HL-60/S4 treated with retinoic acid at 250 ng/mL for 4 days and 3 days (cell line): ENCODE measurements around the gene TBC1D5.
"Not testable (repeated sequence)": the region's sequence is repeated elsewhere in the genome, so short reads cannot be mapped to it uniquely, and the experiment has no call there.

Experiments used
- in situ Hi-C: fragments of 300-500 bp; cut with MboI; formaldehyde crosslinking; loops from 2 replicates; pipeline ENCODE4 v1.7.0; 2022; ENCODE audit warnings: low sequenced_read_pairs

TBC1D5 gene

DNA sequence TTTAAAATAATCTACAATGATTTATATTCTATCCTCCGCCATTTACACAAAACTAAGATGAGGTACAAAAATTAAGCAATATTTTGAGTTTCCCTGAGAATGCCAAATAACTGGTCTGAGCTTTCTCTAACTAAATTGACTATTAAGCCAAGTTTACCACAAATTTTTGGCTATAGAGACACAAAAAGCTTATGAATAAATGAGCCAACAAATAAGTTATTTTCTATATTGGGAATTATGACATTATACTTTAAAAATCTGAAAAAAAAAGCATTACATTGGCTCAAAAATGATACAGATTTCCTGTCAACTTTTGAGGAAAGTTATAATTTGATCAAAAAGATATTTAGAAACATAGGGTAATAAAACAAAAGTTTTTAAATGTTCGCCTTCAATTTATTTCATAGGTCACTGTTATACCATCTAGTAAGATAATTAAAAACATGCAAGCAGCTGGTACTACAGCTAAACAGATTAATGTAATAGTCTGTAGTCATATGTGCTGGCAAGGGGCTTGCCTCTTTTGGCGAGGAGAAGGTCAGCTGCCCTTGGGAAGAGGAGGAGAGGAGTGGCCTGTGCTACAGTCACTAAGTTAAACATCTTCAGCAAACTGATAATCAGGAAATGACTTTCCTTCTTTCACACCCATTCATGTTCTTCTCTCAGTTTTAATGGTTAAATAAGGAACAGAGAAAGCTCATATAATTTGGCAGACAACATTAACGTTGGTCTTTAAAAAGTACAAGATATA lies 318.5 kb downstream of the TBC1D5 start:
- in situ Hi-C loops: loop anchor here (25.0 kb wide), 1 partner anchor 837 kb away; no protein-coding TSS in a partner anchor

DNA sequence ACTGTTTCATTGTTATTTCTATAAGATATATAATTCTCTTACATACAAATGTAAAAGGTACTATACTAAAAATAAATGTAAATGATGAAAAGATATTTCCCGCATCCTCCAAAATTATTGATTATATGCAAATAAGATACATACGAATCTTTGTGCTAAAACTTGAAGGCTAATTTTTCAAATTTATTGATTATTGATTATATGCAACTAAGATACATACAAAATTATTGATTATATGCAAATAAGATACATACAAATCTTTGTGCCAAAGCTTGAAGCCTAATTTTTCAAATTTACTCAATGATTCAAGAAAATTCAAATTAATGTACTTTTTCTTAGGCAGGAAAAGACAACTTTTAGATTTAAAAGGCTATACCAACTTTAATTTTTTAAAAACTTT lies 319.8 kb downstream of the TBC1D5 start:
- in situ Hi-C loops: loop anchor here (25.0 kb wide), 1 partner anchor 835 kb away; no protein-coding TSS in a partner anchor

DNA sequence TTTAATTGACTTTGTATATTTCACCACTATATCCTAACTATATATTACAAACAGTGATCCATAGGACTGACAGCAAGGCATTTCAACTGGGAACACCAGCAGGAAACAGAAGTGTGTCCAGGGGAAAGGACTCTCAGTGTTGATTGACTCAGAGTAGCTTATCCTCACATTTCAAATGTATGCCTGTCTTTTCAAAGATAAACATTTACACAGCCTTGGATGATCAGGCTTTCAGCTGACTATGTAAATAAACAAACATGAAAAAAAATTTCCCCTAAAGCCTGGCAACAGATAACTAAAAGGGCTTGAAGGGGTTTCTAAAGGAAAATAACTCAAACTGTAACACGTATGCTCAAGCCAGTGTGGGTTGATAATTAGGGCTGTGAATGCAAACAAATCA lies 321.8 kb downstream of the TBC1D5 start:
- in situ Hi-C loops: loop anchor here (25.0 kb wide), 1 partner anchor 833 kb away; no protein-coding TSS in a partner anchor

DNA sequence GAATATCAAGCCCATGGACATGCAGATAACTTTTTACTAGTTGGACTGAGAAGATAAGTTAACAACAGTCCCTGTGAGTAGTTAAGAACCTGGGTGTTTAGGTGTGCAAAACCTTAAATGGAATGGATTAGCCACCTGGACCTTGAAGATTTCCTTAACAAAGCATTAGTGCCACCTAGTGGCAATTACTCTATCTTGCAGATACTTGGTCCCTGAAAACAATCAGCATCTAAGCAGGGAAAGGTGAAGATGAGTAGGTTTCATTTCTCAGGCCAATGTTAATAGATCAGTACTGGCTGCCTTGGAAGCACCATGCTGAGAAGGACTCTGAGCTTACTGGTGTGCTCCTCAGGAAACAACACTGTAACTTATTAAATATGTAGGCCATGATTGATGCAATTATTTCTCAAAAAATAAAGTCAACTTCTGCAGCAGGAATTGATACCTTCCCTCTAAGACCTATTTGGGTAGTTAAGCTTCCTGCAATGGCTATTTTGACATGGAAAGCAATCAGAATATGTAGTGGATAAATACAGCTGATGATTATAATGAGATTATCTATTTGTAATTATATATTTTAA lies 329.4 kb downstream of the TBC1D5 start:
- in situ Hi-C loops: loop anchor here (25.0 kb wide), 1 partner anchor 826 kb away; no protein-coding TSS in a partner anchor

DNA sequence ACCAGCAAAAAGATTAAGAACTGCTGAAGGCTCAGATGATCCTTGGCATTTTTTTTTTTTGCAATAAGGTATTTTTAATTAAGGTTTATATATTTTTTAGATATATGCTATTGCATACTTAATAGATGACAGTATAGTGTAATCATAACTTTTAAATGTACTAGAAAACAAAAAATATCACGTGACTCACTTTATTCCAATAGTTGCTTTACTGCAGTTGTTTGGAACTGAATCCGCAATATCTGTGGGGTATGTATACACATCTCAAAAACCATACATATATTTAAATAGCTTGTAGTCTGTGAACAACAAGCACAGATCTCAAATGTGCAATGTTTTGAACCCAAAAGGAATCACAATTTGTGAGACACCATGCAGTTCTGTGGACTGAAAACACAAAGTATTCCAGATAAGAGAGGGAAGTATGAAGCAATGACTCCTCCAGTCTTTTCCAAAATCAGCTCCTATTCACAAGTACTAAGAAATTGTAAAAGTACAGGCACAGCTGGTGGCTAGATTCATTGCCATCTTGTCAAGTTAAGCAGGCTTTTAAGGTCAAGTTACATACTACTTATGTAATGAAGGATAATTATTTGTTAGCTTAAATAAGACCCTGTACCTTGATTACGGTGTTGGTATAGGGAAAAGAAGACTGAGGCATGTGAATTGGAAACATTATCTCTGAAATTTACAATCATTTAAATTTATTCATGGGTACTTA lies 331.1 kb downstream of the TBC1D5 start:
- in situ Hi-C loops: loop anchor here (25.0 kb wide), 1 partner anchor 824 kb away; no protein-coding TSS in a partner anchor

DNA sequence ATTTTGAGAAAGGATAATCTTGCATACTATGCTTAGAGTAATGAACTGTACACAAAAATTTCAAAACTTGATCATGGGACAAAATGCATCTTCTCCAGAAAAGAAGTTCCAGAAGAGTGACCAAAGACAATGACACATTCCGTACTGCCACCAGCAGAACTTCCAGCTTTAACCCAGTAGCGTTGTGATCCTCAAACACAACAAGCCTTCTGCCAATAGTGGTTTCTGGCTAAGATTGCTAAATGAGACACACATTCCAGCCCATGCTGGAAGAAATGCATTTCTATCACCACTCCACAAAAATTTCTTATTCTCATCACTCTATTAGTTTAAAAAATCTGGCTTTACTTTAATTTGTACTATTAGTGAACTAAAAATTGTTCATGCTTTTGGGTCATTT lies 334.9 kb downstream of the TBC1D5 start:
- in situ Hi-C loops: loop anchor here (25.0 kb wide), 1 partner anchor 820 kb away; no protein-coding TSS in a partner anchor

DNA sequence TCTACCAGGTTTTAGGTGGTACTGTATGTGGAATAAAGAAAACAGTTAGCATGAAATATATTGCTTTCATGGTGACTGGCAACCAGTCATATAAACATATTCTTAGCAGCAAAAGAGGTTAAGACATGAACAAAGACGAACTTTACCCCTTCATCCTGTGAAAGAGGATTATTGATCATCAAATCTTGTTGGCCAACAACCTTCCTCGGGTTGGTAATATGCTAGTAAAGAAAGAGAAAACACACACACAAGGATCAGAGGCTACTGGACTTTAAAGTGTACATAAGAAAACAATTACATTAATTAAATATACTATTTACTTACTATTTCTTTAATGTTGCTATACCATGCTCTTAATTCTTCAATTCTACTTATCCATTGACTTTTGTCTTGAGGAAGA lies 337.9 kb downstream of the TBC1D5 start:
- in situ Hi-C loops: loop anchor here (25.0 kb wide), 1 partner anchor 817 kb away; no protein-coding TSS in a partner anchor

DNA sequence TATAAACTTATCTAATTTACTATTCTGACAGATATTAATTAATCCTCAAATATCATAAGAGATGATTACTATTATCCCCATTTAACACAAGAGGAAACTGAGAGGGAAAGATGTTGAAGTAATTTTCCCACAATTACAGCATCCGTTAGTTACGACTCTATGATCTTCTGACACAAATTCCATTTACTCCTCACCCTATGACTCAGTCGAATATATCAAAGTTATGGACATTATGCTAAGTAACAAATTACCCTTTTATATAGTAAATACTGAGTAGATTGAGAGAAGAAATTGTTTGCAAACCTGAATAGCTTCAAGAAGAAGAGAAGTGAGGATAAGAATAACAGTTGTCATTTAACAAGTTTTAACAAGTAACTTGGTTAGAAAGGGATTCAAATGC lies 340.0 kb downstream of the TBC1D5 start:
- in situ Hi-C loops: loop anchor here (25.0 kb wide), 1 partner anchor 815 kb away; no protein-coding TSS in a partner anchor

DNA sequence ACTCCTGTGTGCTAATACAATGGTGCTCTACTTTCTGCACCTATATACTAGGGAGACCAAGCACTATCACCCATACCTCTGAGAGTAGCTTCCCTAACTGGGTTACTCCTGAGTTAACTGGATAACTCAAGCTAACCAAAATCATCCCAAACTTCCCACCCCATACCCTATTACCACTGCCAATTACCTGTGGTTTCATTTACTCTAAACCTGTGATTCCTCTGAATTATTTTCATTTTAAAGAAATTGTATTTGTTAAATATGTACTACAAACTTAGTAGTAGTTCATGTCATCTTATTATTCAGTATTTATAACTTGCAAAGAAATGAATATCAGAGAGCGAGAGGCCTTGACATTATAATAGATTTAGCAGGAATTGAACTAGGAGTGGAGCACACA lies 340.5 kb downstream of the TBC1D5 start:
- in situ Hi-C loops: loop anchor here (25.0 kb wide), 1 partner anchor 815 kb away; no protein-coding TSS in a partner anchor

DNA sequence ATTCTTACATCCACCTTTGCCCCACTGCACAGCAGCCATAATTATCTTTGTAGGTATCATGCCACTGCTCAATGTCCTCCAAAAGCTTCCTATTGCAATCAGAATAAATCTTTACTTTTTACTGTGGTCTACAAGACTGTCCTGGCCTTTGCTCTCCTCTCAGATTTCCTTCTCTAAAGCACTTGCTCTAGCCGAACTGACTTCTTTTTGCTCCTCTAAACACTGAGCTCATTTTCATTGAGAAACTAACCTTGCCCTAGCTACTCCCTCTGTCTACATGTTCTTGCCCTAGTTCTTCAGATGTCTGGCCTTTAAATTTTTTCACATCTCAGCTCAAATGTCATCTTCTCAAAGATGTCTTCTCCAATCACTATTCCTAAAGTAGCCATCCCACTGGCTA lies 342.8 kb downstream of the TBC1D5 start:
- in situ Hi-C loops: no loop called here

DNA sequence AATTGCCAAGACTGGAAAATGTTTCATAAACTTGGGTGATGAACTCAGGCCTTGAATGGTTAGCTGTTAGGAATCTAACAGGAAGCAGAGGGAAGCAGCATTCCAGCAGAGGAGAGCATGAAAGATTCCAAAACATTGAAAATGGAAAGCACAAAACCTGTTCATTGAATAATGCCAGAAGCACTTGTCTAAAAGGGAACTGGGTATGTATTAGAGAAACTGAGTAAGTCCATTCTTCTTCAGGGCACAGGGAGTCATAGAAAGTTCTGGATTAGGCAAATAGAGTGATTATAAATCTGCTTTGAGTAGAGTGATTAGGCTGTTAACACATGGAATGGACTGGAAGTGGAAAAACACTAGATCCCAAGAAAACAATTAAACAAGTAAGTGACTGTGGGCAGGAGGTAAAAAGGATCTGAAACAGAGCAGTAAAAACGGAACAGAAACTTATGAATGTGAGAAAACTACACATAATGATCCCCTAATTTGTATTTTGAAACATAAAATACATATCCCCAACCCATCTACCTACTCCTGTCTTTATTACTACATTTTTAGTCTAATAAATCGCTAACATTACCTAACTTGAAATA lies 343.4 kb downstream of the TBC1D5 start:
- in situ Hi-C loops: no loop called here

DNA sequence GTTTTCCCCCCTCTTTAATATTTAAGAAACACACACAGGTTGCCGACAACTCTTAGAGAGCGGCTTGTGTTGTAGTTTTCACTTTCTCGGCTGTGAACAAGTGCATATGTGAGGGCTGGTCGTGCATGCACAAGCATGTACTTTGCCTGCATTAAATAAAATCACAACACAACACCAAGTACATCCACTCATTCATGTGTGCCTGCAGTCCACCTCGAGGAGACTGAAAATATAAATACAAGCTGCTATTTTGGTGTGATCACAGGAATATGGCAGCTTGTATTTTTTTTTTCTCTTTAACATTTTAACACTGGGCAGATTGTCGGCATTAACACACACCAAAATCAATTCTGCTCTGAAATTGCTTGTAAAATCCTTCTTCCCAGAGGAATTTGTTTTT lies 346.4 kb downstream of the TBC1D5 start:
- in situ Hi-C loops: no loop called here

DNA sequence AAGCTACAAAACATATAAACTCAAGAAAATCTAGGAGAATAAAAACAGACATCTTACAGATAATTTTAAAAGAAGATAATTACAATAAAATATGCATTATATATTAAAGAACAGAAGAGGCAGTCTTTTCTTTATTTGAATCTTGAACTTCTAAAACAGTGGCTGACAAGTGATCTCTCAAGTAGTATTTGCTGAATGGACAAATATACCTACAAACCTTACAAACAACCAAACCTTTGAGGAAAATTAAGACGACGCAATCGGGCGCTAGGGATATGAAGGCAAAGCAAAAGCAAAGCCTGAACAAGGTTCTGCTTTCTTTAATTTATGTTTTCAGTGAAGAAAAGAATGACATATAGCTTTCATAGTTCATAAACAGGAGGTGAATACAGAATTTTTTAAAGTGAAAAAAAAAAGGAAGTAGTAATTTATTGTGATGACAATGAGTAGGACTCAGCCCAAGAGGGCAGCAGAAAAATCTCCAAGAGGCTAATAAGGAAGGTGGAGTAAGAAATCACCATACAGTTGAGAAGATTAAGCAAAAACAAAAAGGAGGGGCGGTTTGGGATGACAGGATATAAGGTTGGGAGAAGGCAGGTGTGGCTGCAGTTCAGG lies 347.8 kb downstream of the TBC1D5 start:
- in situ Hi-C loops: no loop called here

DNA sequence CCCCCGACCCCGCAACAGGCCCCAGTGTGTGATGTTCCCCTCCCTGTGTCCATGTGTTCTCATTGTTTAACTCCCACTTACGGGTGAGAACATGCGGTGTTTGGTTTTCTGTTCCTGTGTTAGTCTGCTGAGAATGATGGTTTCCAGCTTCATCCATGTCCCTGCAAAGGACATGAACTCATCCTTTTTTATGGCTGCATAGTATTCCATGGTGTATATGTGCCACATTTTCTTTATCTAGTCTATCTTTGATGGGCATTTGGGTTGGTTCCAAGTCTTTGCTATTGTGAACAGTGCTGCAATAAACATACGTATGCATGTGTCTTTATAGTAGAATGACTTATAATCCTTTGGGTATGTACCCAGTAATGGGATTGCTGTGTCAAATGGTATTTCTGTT lies 349.9 kb downstream of the TBC1D5 start:
- in situ Hi-C loops: not testable (repeated sequence)

DNA sequence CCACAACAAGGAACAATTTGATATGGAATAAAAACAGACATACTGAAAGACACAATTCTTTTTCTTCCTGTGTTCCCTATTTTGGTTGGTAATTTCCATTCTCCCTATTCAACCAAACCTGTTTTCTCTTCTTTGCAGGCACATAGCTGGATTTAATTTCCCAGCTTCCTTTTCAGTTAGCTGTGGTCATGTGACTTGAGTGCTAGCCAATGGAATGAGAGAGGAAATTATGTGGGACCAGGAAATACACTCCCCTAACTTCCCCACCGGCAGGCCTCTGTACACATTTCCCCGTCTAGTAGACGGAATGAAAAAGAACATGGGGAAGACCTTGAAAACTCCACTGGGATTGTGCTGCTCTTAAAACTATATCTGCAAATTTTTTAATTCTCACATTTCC lies 351.6 kb downstream of the TBC1D5 start:
- in situ Hi-C loops: no loop called here

DNA sequence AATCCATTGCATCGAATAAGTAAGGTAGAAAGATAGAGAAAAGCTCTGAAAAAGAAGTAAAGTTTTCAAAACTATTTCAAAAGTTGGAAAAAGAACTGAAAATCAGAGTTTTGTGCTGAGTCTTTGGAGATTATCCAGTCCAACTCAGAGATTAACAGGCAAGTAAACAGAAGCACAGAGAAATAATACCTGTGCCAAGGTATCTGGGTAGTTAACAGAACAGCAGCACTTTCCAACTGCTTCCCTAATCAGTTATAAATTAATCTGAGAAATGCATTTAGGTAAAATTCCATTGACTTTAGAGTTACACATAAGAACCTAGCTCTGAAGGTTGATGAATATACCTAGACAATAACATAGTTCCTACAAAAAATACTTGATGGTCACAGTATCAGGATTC lies 355.3 kb downstream of the TBC1D5 start:
- in situ Hi-C loops: no loop called here

DNA sequence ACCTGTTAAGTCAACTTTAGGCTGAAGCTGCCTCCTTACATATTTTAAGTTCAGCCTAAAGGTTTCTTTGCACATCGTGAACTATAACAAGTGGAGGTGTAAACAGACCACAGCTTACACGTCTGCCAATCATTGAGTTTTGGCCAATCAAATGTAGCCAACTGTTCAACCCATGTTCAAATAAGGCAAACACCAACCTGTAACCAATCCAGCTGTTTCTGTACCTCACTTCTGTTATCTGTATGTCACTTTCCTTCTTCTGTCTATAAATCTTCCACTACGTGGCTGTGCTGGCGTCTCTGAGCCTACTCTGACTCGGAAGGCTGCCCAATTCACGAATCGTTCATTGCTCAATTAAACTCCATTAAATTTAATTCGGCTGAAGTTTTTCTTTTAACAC lies 356.0 kb downstream of the TBC1D5 start:
- in situ Hi-C loops: no loop called here

DNA sequence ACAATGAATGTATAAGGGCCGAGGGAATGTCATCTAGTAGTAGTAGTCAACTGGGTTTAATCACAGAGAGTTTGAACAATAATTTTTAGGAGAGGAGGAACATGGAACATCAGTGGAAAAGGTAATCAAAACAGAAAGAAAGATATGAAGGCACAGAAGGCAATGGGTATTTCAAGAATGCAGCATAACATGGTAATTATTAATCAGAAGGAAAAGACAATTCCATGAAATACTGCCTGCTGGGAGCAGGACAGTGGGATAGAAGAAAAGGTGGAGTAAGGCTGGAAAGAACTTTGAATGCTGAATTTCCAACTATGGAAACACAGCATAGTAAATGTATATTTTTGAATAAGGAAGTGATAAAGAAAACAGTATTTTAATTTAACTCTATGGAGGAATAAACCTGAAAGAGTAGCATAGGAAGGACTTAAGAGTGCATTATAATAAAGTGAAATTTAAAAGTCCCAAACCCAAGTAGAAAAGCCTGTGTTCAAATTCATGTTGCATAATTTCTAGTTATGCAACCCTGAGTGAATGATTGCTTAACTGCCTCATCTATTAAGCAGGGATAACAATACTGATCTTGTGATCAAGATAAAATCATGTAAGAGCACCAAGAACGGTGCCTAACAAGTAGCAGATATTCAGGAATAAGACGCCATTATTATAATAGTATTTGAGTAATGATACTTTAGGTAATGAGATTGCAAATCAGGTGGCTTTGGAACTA lies 357.7 kb downstream of the TBC1D5 start:
- in situ Hi-C loops: no loop called here

DNA sequence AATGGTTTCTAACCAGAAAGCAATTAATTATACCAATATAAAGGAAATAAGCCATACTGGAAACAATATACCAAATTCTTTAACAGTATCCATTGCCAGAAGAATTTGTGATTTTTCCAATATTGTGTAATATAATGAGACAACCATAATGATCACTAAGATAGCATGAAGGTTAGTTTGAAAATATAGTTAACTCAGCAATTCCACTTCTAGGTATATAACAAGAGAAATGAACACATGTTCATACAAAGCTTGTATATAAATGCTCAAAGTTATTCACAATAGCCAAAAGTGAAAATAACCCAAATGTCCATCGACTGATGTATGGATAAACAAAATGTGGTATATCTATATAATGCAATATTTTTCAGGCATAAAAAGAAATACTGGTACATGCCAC lies 369.1 kb downstream of the TBC1D5 start:
- in situ Hi-C loops: no loop called here
